ENCODE results near the gene MAST4.

The MAST4 gene

GRCh38 chr5:67030289-67031056 is 434.3 kb downstream of the MAST4 start:
- no peak overlapping the region for H3K4me3 ChIP-seq (ENCODE audit: low read depth, low read length)
- TF ChIP-seq CTCF (IDR thresholded peaks at IDR 0.05; ENCODE audit: low read depth, low read length), result no peak
- H3K27me3 ChIP-seq, result no peaks in the 10 kb centered on the region
- H3K36me3 ChIP-seq, result no peaks in the 10 kb centered on the region
- H3K4me1 ChIP-seq, result peaks cover 10% of the 10 kb centered on the region
- no peak for DNase-seq
- H3K9me3 ChIP-seq, result no peaks in the 10 kb centered on the region

GRCh38 chr5:67031057-67031443 is 434.9 kb downstream of the MAST4 start:
- peaks cover 10% of the 10 kb centered on the region for H3K4me1 ChIP-seq
- H3K27me3 ChIP-seq, result no peaks in the 10 kb centered on the region
- H3K4me3 ChIP-seq (ENCODE audit: low read depth, low read length), result no peak overlapping the region
- no peak for DNase-seq
- H3K9me3 ChIP-seq, result no peaks in the 10 kb centered on the region
- TF ChIP-seq CTCF (IDR thresholded peaks at IDR 0.05; ENCODE audit: low read depth, low read length), result no peak
- no peaks in the 10 kb centered on the region for H3K36me3 ChIP-seq

GRCh38 chr5:67031692-67032091 is 435.5 kb downstream of the MAST4 start:
- no peak for TF ChIP-seq CTCF (IDR thresholded peaks at IDR 0.05; ENCODE audit: low read depth, low read length)
- no peak for DNase-seq
- Histone ChIP-seq H3K36me3 (no peaks in the 10 kb centered on the region), H3K4me3 (ENCODE audit: low read depth, low read length) (no peak overlapping the region), H3K9me3 (no peaks in the 10 kb centered on the region), H3K4me1 (peaks cover 10% of the 10 kb centered on the region), H3K27me3 (no peaks in the 10 kb centered on the region)

GRCh38 chr5:67032921-67033664 is 436.9 kb downstream of the MAST4 start:
- no peaks in the 10 kb centered on the region for H3K9me3 ChIP-seq
- H3K4me3 ChIP-seq (ENCODE audit: low read depth, low read length), result no peak overlapping the region
- H3K27me3 ChIP-seq, result no peaks in the 10 kb centered on the region
- no peaks in the 10 kb centered on the region for H3K36me3 ChIP-seq
- DNase-seq, result no peak
- TF ChIP-seq CTCF (IDR thresholded peaks at IDR 0.05; ENCODE audit: low read depth, low read length), result no peak
- H3K4me1 ChIP-seq, result peaks cover 10% of the 10 kb centered on the region

- DNase-seq, result no peak
- no peak for TF ChIP-seq CTCF (IDR thresholded peaks at IDR 0.05; ENCODE audit: low read depth, low read length)
- H3K9me3 ChIP-seq, result no peaks in the 10 kb centered on the region
- H3K36me3 ChIP-seq, result no peaks in the 10 kb centered on the region
- H3K4me1 ChIP-seq, result peaks cover 10% of the 10 kb centered on the region
- H3K27me3 ChIP-seq, result no peaks in the 10 kb centered on the region
- no peak overlapping the region for H3K4me3 ChIP-seq (ENCODE audit: low read depth, low read length)
Observed at GRCh38 chr5:67033880-67034651, 437.9 kb downstream of the MAST4 start.

Measured in BE2C (cell line).